WTC11 (cell line): ENCODE data around the gene KAZN. TPM values are rescaled to one million over a fixed set of nuclear protein-coding genes. Genes with fewer than 3 reads are reported as not detected.

Experiments
- ATAC-seq: fragments of 200-7000 bp; cut with Tn5 transposase; 2 replicates; pipeline ENCODE4 v1.10.0; 2021; ENCODE audit warnings: mild to moderate bottlenecking, moderate library complexity
- CTCF ChIA-PET: fragments of 300-600 bp; sonication (Branson Sonifier 250); formaldehyde crosslinking; loops from one replicate; lab custom pipeline; 2021; ENCODE audit warnings: antibody characterized with exemption; lab: Charles Lee
- POLR2A ChIA-PET: fragments of 350-600 bp; sonication (Branson Sonifier 250); formaldehyde crosslinking; loops from one replicate; lab custom pipeline; 2021; ENCODE audit warnings: antibody characterized with exemption; lab: Charles Lee
- DNase-seq: peaks from one replicate; pipeline ENCODE4 v3.0.0; 2021; ENCODE audit warnings: low spot score
- H3K27ac Mint-ChIP-seq: 2 replicates; pipeline ENCODE4 v1.8.0; 2021; ENCODE audit warnings: mixed read lengths
- H3K27me3 Mint-ChIP-seq: 2 replicates; pipeline ENCODE4 v1.8.0; 2021; ENCODE audit warnings: low read depth, mild to moderate bottlenecking, moderate library complexity, mixed read lengths
- H3K36me3 Mint-ChIP-seq: 2 replicates; pipeline ENCODE4 v1.8.0; 2021; ENCODE audit warnings: mixed read lengths
- H3K4me1 Mint-ChIP-seq: 2 replicates; pipeline ENCODE4 v1.8.0; 2022; ENCODE audit warnings: mixed read lengths
- H3K4me3 Mint-ChIP-seq: 2 replicates; pipeline ENCODE4 v1.8.0; 2021; ENCODE audit warnings: mild to moderate bottlenecking, moderate library complexity, mixed read lengths
- H3K9me3 Mint-ChIP-seq: 2 replicates; pipeline ENCODE4 v1.8.0; 2021; ENCODE audit warnings: mixed read lengths
- CBFB ChIP-seq: sonication (generic); formaldehyde crosslinking; IDR thresholded peaks from 2 replicates; pipeline ENCODE4 v1.8.1; 2022; ENCODE audit warnings: mild to moderate bottlenecking, low read depth, missing genetic modification reagents
- FOXK1 ChIP-seq: sonication (generic); formaldehyde crosslinking; IDR thresholded peaks from 2 replicates; pipeline ENCODE4 v1.8.0; 2022; ENCODE audit warnings: mild to moderate bottlenecking, moderate library complexity, missing genetic modification reagents
- FOXP1 ChIP-seq: sonication (generic); formaldehyde crosslinking; IDR thresholded peaks from 2 replicates; pipeline ENCODE4 v1.8.0; 2022; ENCODE audit warnings: missing genetic modification reagents, mild to moderate bottlenecking, moderate library complexity, borderline replicate concordance
- JUN ChIP-seq: sonication (generic); formaldehyde crosslinking; IDR thresholded peaks from 2 replicates; pipeline ENCODE4 v1.8.0; 2023; ENCODE audit warnings: mild to moderate bottlenecking, missing genetic modification reagents
- KAT7 ChIP-seq: sonication (generic); formaldehyde crosslinking; IDR thresholded peaks from 2 replicates; pipeline ENCODE4 v1.8.1; 2023; ENCODE audit warnings: missing genetic modification reagents, mild to moderate bottlenecking, borderline replicate concordance
- MYBL2 ChIP-seq: sonication (generic); formaldehyde crosslinking; IDR thresholded peaks from 2 replicates; pipeline ENCODE4 v1.8.1; 2023; ENCODE audit warnings: mild to moderate bottlenecking, moderate library complexity, missing genetic modification reagents
- NFATC4 ChIP-seq: fragments of 250-450 bp; sonication (Bioruptor Pico); IDR thresholded peaks from 2 replicates; pipeline ENCODE4 v1.9.0; 2021; ENCODE audit warnings: mild to moderate bottlenecking
- NFE2L1 ChIP-seq: sonication (generic); formaldehyde crosslinking; IDR thresholded peaks from 2 replicates; pipeline ENCODE4 v1.8.1; 2023; ENCODE audit warnings: missing genetic modification reagents
- NFYB ChIP-seq: sonication (generic); formaldehyde crosslinking; conservative IDR thresholded peaks from 2 replicates; pipeline ENCODE4 v1.8.0; 2022; ENCODE audit warnings: low read depth, missing genetic modification reagents
- OVOL2 ChIP-seq: fragments of 250-450 bp; sonication (Bioruptor Pico); IDR thresholded peaks from 2 replicates; pipeline ENCODE4 v1.9.0; 2021; ENCODE audit warnings: mild to moderate bottlenecking, borderline replicate concordance
- PRRX2 ChIP-seq: fragments of 250-450 bp; sonication (Bioruptor Pico); IDR thresholded peaks from 2 replicates; pipeline ENCODE4 v1.8.0; 2021; ENCODE audit warnings: mild to moderate bottlenecking
- RELA ChIP-seq: sonication (generic); formaldehyde crosslinking; IDR thresholded peaks from 2 replicates; pipeline ENCODE4 v1.8.1; 2022; ENCODE audit warnings: missing genetic modification reagents, mild to moderate bottlenecking, borderline replicate concordance
- RORB ChIP-seq: fragments of 250-450 bp; sonication (Bioruptor Pico); IDR thresholded peaks from 2 replicates; pipeline ENCODE4 v1.9.0; 2021; ENCODE audit warnings: mild to moderate bottlenecking
- SMAD3 ChIP-seq: sonication (generic); formaldehyde crosslinking; IDR thresholded peaks from 2 replicates; pipeline ENCODE4 v1.8.0; 2022; ENCODE audit warnings: missing genetic modification reagents, mild to moderate bottlenecking, borderline replicate concordance
- SMAD4 ChIP-seq: sonication (generic); formaldehyde crosslinking; IDR thresholded peaks from 2 replicates; pipeline ENCODE4 v1.8.0; 2022; ENCODE audit warnings: mild to moderate bottlenecking, missing genetic modification reagents
- ZNF138 ChIP-seq: sonication (generic); formaldehyde crosslinking; conservative IDR thresholded peaks from 2 replicates; pipeline ENCODE4 v1.8.1; 2022; ENCODE audit warnings: mild to moderate bottlenecking, moderate library complexity, missing genetic modification reagents
- ZNF263 ChIP-seq: sonication (generic); formaldehyde crosslinking; IDR thresholded peaks from 2 replicates; pipeline ENCODE4 v1.8.1; 2022; ENCODE audit warnings: low read depth, mild to moderate bottlenecking, moderate library complexity, missing genetic modification reagents
- total RNA-seq: library from RNA; stranded (reverse); gene quantifications from 3 replicates; pipeline ENCODE4 v1.2.3, GENCODE V29; 2021
- TF ChIP-seq, protein P1 (sequence below): fragments of 250-450 bp; sonication (Bioruptor Pico); IDR thresholded peaks from 2 replicates; pipeline ENCODE4 v1.9.0; 2021; ENCODE audit warnings: moderate library complexity, mild to moderate bottlenecking, inconsistent platforms, borderline replicate concordance
- TF ChIP-seq, protein P2 (sequence below): sonication (generic); formaldehyde crosslinking; IDR thresholded peaks from 2 replicates; pipeline ENCODE4 v1.8.1; 2023; ENCODE audit warnings: mild to moderate bottlenecking, missing genetic modification reagents
- TF ChIP-seq, protein P3 (sequence below): sonication (generic); formaldehyde crosslinking; IDR thresholded peaks from 2 replicates; pipeline ENCODE4 v1.8.0; 2023; ENCODE audit warnings: missing genetic modification reagents, mild to moderate bottlenecking, borderline replicate concordance
- TF ChIP-seq, protein P4 (sequence below): fragments of 250-450 bp; sonication (Bioruptor Pico); conservative IDR thresholded peaks from 2 replicates; pipeline ENCODE4 v1.9.0; 2021; ENCODE audit warnings: mild to moderate bottlenecking
- TF ChIP-seq, protein P5 (sequence below): sonication (generic); formaldehyde crosslinking; IDR thresholded peaks from 2 replicates; pipeline ENCODE4 v1.8.1; 2022; ENCODE audit warnings: low read depth, missing genetic modification reagents, borderline replicate concordance
- TF ChIP-seq, protein P6 (sequence below): sonication (generic); formaldehyde crosslinking; IDR thresholded peaks from 2 replicates; pipeline ENCODE4 v1.8.0; 2022; ENCODE audit warnings: mild to moderate bottlenecking, missing genetic modification reagents

KAZN gene
- total RNA-seq, 1 experiment from 2014 or later = 19.9 TPM

DNA sequence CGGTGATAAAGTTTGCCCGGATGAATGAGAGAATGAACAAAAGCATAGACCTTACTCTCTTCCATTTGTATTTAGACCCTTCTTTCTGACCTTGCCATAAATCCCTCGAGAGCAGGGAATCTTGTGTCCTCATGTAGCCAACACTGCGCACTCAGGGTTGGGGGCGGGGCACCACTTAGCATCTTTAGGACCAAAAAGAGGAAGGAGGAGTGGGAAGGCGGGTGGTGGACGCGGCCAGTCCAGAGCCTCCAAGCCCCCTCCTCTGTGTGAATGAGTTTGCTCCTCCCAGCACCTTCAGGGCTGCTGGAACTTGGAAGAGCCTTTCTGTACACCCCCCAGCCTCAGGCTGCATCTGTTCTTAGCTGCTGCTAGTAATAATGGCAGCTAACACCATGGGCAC lies 413.2 kb downstream of the KAZN start (continued):
- TF ChIP-seq, protein P1, sequence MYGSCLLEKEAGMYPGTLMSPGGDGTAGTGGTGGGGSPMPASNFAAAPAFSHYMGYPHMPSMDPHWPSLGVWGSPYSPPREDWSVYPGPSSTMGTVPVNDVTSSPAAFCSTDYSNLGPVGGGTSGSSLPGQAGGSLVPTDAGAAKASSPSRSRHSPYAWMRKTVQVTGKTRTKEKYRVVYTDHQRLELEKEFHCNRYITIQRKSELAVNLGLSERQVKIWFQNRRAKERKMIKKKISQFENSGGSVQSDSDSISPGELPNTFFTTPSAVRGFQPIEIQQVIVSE (CRISPR knock-in tag) = no peak
- TF ChIP-seq SMAD4 (CRISPR knock-in tag) = no peak
- TF ChIP-seq, protein P2, sequence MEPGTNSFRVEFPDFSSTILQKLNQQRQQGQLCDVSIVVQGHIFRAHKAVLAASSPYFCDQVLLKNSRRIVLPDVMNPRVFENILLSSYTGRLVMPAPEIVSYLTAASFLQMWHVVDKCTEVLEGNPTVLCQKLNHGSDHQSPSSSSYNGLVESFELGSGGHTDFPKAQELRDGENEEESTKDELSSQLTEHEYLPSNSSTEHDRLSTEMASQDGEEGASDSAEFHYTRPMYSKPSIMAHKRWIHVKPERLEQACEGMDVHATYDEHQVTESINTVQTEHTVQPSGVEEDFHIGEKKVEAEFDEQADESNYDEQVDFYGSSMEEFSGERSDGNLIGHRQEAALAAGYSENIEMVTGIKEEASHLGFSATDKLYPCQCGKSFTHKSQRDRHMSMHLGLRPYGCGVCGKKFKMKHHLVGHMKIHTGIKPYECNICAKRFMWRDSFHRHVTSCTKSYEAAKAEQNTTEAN (CRISPR knock-in tag) = no peak

DNA sequence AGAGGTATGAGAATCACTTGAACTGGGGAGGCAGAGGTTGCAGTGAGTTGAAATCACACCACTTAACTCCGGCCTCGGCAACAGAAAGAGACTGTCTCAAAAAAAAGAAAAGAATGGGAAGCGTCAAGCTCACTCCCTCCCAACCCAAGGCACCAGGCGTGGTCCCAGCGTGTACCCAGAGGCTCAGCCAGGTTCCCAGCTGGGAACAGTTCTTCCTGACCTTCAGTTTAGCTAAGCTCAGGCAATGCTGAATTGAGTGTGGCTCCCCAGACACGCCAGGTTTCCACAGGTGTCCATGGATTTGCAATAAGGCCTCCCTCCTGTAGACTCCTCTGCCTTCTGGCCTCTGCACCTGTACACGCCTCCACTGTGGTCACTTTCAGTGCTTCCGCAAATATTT lies 414.3 kb downstream of the KAZN start:
- H3K4me3 Mint-ChIP-seq = no peak overlapping the region
- POLR2A ChIA-PET = no interaction called here

DNA sequence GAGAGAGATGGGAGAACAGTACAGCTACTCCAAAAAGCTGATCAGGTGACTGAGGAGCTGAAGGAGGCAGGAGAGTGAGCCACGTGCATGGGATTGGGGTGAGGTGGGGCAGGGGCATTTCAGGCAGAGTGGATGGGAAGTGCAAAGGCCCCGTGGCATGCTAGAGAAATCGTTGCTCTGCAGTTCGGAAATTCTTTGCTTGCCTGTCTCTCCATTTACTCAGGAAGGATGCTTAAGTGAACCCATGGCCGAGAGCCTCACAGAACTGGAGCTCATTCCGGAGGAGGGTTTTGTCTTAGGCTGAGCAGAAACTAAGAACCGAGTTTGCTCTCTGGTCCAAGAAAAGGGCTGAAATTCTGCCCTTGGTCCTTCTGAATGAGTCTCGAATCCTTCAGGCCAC lies 415.3 kb downstream of the KAZN start:
- Mint-ChIP-seq H3K4me1 (peaks cover 19% of the 10 kb centered on the region), H3K27ac (no peak overlapping the region), H3K9me3 (peaks cover 16% of the 10 kb centered on the region), H3K36me3 (peaks cover 16% of the 10 kb centered on the region), H3K4me3 (no peak overlapping the region), H3K27me3 (0 out of 2 replicates have a peak, but pooled peaks cover 3% of the 10 kb centered on the region)
- DNase-seq (no peak), ATAC-seq (no peak)
- POLR2A ChIA-PET = no interaction called here
- CTCF ChIA-PET = interaction anchor here (0.6 to 1.7 kb wide), 2 partner anchors 13 to 235 kb away, joined by 3 to 4 read pairs; no protein-coding TSS in a partner anchor
- TF ChIP-seq RORB (CRISPR knock-in tag) = no peak
- no peak for TF ChIP-seq OVOL2 (CRISPR knock-in tag)
- no peak for TF ChIP-seq NFYB (CRISPR knock-in tag)
- no peak for TF ChIP-seq SMAD4 (CRISPR knock-in tag)
- no peak for TF ChIP-seq PRRX2
- no peak for TF ChIP-seq SMAD3 (CRISPR knock-in tag)
- TF ChIP-seq, protein P3, sequence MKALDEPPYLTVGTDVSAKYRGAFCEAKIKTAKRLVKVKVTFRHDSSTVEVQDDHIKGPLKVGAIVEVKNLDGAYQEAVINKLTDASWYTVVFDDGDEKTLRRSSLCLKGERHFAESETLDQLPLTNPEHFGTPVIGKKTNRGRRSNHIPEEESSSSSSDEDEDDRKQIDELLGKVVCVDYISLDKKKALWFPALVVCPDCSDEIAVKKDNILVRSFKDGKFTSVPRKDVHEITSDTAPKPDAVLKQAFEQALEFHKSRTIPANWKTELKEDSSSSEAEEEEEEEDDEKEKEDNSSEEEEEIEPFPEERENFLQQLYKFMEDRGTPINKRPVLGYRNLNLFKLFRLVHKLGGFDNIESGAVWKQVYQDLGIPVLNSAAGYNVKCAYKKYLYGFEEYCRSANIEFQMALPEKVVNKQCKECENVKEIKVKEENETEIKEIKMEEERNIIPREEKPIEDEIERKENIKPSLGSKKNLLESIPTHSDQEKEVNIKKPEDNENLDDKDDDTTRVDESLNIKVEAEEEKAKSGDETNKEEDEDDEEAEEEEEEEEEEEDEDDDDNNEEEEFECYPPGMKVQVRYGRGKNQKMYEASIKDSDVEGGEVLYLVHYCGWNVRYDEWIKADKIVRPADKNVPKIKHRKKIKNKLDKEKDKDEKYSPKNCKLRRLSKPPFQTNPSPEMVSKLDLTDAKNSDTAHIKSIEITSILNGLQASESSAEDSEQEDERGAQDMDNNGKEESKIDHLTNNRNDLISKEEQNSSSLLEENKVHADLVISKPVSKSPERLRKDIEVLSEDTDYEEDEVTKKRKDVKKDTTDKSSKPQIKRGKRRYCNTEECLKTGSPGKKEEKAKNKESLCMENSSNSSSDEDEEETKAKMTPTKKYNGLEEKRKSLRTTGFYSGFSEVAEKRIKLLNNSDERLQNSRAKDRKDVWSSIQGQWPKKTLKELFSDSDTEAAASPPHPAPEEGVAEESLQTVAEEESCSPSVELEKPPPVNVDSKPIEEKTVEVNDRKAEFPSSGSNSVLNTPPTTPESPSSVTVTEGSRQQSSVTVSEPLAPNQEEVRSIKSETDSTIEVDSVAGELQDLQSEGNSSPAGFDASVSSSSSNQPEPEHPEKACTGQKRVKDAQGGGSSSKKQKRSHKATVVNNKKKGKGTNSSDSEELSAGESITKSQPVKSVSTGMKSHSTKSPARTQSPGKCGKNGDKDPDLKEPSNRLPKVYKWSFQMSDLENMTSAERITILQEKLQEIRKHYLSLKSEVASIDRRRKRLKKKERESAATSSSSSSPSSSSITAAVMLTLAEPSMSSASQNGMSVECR (CRISPR knock-in tag) = no peak
- no peak for TF ChIP-seq FOXK1 (CRISPR knock-in tag)
- TF ChIP-seq, protein P4, sequence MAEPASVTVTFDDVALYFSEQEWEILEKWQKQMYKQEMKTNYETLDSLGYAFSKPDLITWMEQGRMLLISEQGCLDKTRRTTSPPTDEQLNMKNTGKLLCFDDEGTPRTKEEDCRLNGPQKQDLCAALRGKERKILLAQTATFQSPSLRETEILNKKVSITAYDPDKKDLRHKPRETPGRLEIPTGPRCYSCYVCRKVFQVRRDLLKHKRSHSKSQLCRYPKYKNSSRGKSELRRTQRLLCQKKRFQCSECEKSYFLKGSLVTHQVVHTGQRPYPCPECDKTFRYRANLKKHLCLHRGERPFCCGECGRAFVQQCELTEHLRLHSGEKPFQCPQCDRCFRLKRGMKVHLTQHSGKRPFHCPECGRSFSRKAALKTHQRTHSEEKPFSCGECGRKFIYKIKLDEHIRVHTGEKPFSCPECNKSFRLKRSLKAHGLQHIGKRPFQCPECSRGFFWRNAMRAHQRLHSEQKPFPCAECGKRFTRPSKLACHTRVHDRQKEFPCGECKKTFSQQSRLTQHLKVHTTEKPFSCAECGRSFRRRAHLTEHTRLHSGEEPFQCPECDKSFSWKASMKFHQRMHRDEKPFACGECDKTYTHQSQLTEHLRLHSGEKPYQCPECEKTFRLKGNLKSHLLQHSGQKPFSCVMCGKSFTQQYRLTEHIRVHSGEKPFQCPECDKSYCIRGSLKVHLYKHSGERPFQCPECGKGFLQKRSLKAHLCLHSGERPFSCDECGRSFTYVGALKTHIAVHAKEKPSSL (CRISPR knock-in tag) = no peak
- TF ChIP-seq, protein P5, sequence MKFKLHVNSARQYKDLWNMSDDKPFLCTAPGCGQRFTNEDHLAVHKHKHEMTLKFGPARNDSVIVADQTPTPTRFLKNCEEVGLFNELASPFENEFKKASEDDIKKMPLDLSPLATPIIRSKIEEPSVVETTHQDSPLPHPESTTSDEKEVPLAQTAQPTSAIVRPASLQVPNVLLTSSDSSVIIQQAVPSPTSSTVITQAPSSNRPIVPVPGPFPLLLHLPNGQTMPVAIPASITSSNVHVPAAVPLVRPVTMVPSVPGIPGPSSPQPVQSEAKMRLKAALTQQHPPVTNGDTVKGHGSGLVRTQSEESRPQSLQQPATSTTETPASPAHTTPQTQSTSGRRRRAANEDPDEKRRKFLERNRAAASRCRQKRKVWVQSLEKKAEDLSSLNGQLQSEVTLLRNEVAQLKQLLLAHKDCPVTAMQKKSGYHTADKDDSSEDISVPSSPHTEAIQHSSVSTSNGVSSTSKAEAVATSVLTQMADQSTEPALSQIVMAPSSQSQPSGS (CRISPR knock-in tag) = no peak
- TF ChIP-seq, protein P2 (CRISPR knock-in tag) = no peak
- TF ChIP-seq FOXP1 (CRISPR knock-in tag) = no peak
- TF ChIP-seq JUN (CRISPR knock-in tag) = no peak
- no peak for TF ChIP-seq CBFB (CRISPR knock-in tag)
- no peak for TF ChIP-seq MYBL2 (CRISPR knock-in tag)
- no peak for TF ChIP-seq KAT7 (CRISPR knock-in tag)

More for the DNA sequence above, 414.3 kb downstream of the KAZN start:
- TF ChIP-seq ZNF263 (CRISPR knock-in tag) (no peak), NFE2L1 (no peak), RORB (CRISPR knock-in tag) (no peak), ZNF138 (CRISPR knock-in tag) (no peak), SMAD3 (CRISPR knock-in tag) (no peak), RELA (CRISPR knock-in tag) (no peak), NFATC4 (no peak)
- TF ChIP-seq, protein P6, sequence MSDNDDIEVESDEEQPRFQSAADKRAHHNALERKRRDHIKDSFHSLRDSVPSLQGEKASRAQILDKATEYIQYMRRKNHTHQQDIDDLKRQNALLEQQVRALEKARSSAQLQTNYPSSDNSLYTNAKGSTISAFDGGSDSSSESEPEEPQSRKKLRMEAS = no peak
- no peak overlapping the region for H3K27ac Mint-ChIP-seq
- peaks cover 29% of the 10 kb centered on the region for H3K4me1 Mint-ChIP-seq
- DNase-seq (no peak), ATAC-seq (no peak)
- CTCF ChIA-PET = interaction anchor here (0.7 to 1.3 kb wide), 4 partner anchors 10 to 357 kb away, joined by 3 to 4 read pairs (median 4); no protein-coding TSS in a partner anchor
- H3K36me3 Mint-ChIP-seq = peaks cover 16% of the 10 kb centered on the region
- peaks cover 16% of the 10 kb centered on the region for H3K9me3 Mint-ChIP-seq
- 0 out of 2 replicates have a peak, but pooled peaks cover 3% of the 10 kb centered on the region for H3K27me3 Mint-ChIP-seq
